ENCODE results near the gene LYSMD3.

DNA sequence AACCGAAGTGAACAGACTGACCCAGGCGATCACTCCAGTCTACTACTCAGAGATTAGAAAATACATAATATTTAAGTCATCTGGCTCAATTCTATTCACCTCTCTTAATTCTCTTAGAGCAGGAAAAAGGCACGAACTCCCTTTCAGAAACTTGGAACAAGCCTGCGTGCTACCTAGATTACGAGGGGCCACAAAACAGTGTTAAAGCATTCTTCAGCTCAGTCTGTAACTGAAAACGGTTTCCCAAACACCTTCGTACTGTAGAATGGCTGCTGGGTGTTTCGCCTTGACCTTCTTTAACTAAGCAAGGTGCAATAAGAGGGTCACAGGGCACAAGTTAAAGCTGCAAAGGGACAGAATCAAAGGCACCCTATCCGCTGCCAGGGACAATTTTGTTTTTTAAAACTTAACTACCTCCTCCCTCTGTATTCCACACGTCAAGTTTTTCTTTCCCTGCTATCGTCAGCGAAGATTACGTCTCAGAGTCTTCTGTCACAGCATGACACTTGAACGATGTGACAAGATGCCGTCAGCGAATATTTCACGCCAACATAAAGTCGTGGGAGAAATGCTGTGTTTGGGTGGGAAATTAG is 687 bp downstream of the LYSMD3 start:
- TF ChIP-seq POLR2A (IDR thresholded peaks at IDR 0.05) (no peak), EP300 (IDR thresholded peaks at IDR 0.05) (no peak)
